Measurements from ENCODE around the gene WDR18. TPM values are rescaled to one million over a fixed set of nuclear protein-coding genes. Genes with fewer than 3 reads are reported as not detected.

Gene WDR18
- total and polyA plus RNA-seq, 2 of the 4 experiments (the other 2 are of a cell fraction): 37.1 to 56.9 TPM

- Histone ChIP-seq H3K9ac (ENCODE audit: low read depth, low read length) (no peak overlapping the region), H3K56ac (ENCODE audit: extremely low read depth, insufficient read depth, low read length) (no peak overlapping the region), H2AK5ac (ENCODE audit: low read depth, low read length) (peak overlapping the region; percentile 74; the same call in 1 of the 2 replicates), H3K9me1 (ENCODE audit: insufficient read depth, low read length) (peaks cover 10% of the 10 kb centered on the region), H2BK20ac (ENCODE audit: low read depth, low read length) (no peak overlapping the region), H3K4me1 (ENCODE audit: control insufficient read depth, insufficient read depth, low read length) (peaks cover 10% of the 10 kb centered on the region), H3K4me3 (ENCODE audit: insufficient read depth, low read depth, low read length) (no peak overlapping the region), H4K91ac (ENCODE audit: insufficient read depth, low read depth, low read length) (peak overlapping the region; percentile 39; the same call in 1 of the 2 replicates), H3K4me2 (ENCODE audit: low read depth, low read length) (no peak overlapping the region), H3K4ac (ENCODE audit: low read depth, low read length) (peak overlapping the region; percentile 42), H3K36me3 (ENCODE audit: control insufficient read depth, insufficient read depth, low read length) (peaks cover 65% of the 10 kb centered on the region), H4K5ac (ENCODE audit: low read depth, low read length) (no peak overlapping the region; the same call in 1 of the 2 replicates), H3K23ac (ENCODE audit: low read depth, low read length) (no peak overlapping the region), H3K14ac (replicated peaks; ENCODE audit: low read depth, low read length) (no peak overlapping the region), H2BK15ac (ENCODE audit: low read depth, low read length) (no peak overlapping the region), H3K27ac (ENCODE audit: insufficient read depth, low read length) (peak overlapping the region; percentile 30; the same call in 1 of the 2 replicates), H3K27me3 (ENCODE audit: control insufficient read depth, insufficient read depth, low read length) (no peaks in the 10 kb centered on the region), H3K9me3 (ENCODE audit: control insufficient read depth, insufficient read depth, low read length) (no peaks in the 10 kb centered on the region), H4K20me1 (ENCODE audit: insufficient read depth, low read length) (peaks cover 33% of the 10 kb centered on the region; the same call in 1 of the 2 replicates), H2AK9ac (replicated peaks; ENCODE audit: low read depth, low read length, poor library complexity) (peak overlapping the region; percentile 73), H2AFZ (replicated peaks; ENCODE audit: low read length, poor library complexity) (peak overlapping the region; percentile 74), H3K18ac (ENCODE audit: low read depth, low read length) (no peak overlapping the region), H2BK5ac (ENCODE audit: low read depth, low read length, poor library complexity, severe bottlenecking) (no peak overlapping the region), H3K79me1 (ENCODE audit: low read depth in 1 of 2, low read length in 2 of 2) (peaks cover 48 to 81% of the 10 kb centered on the region in 2 experiments), H2BK120ac (ENCODE audit: low read depth, low read length) (no peak overlapping the region), H4K8ac (ENCODE audit: low read depth in 2 of 2, low read length in 2 of 2) (0 out of 4 replicates have a peak overlapping the region, but pooled peaks of 1 of the 2 experiments have one; percentile 6)
- ChIA-PET POLR2A (ENCODE audit: unreplicated experiment) (interaction anchor here (0.6 kb wide), 1 partner anchor 9 kb away, joined by 9 read pairs; no protein-coding TSS in a partner anchor), CTCF (no interaction called here)
- no TSS peak for BruUV-seq (replicated peaks)
- intact Hi-C loops (cut with micrococcal nuclease) (loop anchor here (2.0 kb wide), 1 partner anchor 29 kb away; no protein-coding TSS in a partner anchor), dilution Hi-C loops (cut with HindIII; ENCODE audit: low sequenced_read_pairs, unreplicated experiment) (no loop called here), in situ Hi-C loops (cut with MboI; ENCODE audit: low sequenced_read_pairs) (no loop called here)
- ATAC-seq (ENCODE audit: low read depth) (peak; percentile 91), DNase-seq (peak; percentile 68)
- peak; percentile 44; the same call in 1 of the 2 replicates for TF ChIP-seq USF2 (IDR thresholded peaks at IDR 0.05; ENCODE audit: low read depth, low read length)
- peak; percentile 45; the same call in 1 of the 2 replicates for TF ChIP-seq MAZ (IDR thresholded peaks at IDR 0.05; ENCODE audit: borderline replicate concordance, low read depth, low read length)
- TF ChIP-seq CEBPB (IDR thresholded peaks at IDR 0.05; ENCODE audit: low read depth, low read length): no peak
- 100% methylated on average over 1 of the region's 14 CpGs; no CpG with 5 or more reads in 1 of the 2 experiments for WGBS, 2 experiments (ENCODE audit: extremely low coverage in 2 of 2, insufficient read length in 1 of 2)
Measured at GRCh38 chr19:961866-962620, 22.1 kb upstream of the WDR18 start.
